ENCODE results near the gene MC1R. TPM values are rescaled to one million over a fixed set of nuclear protein-coding genes. Genes with fewer than 3 reads are reported as not detected.

Gene MC1R
- total RNA-seq, 1 experiment from 2014 or later = 3.8 TPM

DNA sequence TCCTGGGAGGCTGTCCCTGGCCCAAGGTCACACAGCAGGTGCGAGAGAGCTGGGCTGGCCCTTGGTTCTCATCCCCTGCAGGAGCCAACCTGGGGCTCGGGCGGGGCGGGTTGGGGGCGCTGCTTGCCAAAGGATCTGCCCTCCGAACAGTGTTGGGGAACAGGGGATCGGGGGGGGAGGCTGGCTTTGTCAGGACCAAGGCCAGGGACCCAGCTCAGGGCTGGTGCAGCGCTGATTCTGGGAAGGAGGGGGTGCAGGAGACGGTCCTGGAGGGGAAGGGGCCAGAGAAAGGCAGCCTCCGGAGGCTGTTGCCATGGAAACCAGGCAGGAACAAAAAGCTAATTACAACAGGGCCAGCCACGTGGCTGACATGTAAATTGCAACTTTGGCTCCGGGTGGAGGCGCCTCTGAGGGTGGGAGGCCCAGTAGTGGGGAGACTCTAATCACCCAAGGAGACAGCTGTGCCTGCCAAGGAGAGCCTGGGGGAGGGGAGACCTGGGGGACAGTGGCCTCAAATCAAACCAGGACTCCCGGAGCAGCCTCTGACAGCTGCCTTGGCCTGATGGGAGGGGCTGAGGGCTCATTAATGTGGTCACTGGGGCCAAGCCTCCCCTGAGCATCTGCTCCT, 5.7 kb downstream of the MC1R start:
- ATAC-seq (peak; percentile 32), DNase-seq (ENCODE audit: low spot score) (peak; percentile 87)
- TF ChIP-seq, protein P1, sequence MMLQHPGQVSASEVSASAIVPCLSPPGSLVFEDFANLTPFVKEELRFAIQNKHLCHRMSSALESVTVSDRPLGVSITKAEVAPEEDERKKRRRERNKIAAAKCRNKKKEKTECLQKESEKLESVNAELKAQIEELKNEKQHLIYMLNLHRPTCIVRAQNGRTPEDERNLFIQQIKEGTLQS (CRISPR knock-in tag; conservative IDR thresholded peaks at IDR 0.05) = no peak
- TF ChIP-seq, protein P2, sequence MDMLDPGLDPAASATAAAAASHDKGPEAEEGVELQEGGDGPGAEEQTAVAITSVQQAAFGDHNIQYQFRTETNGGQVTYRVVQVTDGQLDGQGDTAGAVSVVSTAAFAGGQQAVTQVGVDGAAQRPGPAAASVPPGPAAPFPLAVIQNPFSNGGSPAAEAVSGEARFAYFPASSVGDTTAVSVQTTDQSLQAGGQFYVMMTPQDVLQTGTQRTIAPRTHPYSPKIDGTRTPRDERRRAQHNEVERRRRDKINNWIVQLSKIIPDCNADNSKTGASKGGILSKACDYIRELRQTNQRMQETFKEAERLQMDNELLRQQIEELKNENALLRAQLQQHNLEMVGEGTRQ (CRISPR knock-in tag; IDR thresholded peaks at IDR 0.05) = 0 out of 2 replicates have a peak, but pooled peaks have one; percentile 54
- no peak for TF ChIP-seq CREM (CRISPR knock-in tag; IDR thresholded peaks at IDR 0.05)
- TF ChIP-seq, protein P3, sequence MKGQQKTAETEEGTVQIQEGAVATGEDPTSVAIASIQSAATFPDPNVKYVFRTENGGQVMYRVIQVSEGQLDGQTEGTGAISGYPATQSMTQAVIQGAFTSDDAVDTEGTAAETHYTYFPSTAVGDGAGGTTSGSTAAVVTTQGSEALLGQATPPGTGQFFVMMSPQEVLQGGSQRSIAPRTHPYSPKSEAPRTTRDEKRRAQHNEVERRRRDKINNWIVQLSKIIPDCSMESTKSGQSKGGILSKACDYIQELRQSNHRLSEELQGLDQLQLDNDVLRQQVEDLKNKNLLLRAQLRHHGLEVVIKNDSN (CRISPR knock-in tag; IDR thresholded peaks at IDR 0.05) = peak; percentile 54; the same call in 1 of the 2 replicates
- TF ChIP-seq NR3C1 (CRISPR knock-in tag; conservative IDR thresholded peaks at IDR 0.05; ENCODE audit: low read depth) = no peak
- TF ChIP-seq FOXK1 (CRISPR knock-in tag; IDR thresholded peaks at IDR 0.05) = peak; percentile 61
- peaks cover 4% of the 10 kb centered on the region; the same call in 1 of the 2 replicates for H3K36me3 Mint-ChIP-seq
- H3K27me3 Mint-ChIP-seq (ENCODE audit: low read depth) = peaks cover 26% of the 10 kb centered on the region
- POLR2A ChIA-PET = interaction anchor here (0.6 to 1.8 kb wide), 5 partner anchors 11 to 93 kb away, joined by 3 to 7 read pairs (median 4); partner anchors contain the start of genes DEF8 and TCF25
- no peaks in the 10 kb centered on the region for H3K9me3 Mint-ChIP-seq
- H3K27ac Mint-ChIP-seq = no peak overlapping the region
- H3K4me3 Mint-ChIP-seq = peak overlapping the region; percentile 63
- peaks cover 16% of the 10 kb centered on the region for H3K4me1 Mint-ChIP-seq
- CTCF ChIA-PET = interaction anchor here (0.6 to 5.7 kb wide), 14 partner anchors 15 to 283 kb away, joined by 3 to 70 read pairs (median 4); partner anchors contain the start of genes DBNDD1, DEF8 and TCF25

DNA sequence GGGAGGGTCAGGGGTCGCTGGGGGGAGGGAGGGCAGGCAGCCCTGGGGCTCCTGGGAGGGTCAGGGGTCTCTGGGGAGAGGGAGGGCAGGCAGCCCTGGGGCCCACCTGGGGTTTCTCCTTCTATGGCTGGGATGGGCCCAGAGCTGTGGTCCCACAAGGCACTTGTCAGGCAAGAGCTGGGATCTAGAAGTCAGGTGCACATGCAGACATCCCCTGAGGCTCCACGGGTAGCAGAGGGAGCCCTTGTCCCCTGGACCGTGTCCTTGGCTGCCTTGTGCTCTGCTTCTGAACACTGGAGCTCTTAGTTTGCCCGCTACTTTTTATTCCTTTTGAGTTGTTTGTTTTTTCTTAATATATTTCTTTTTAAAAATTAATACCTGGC, 6.3 kb downstream of the MC1R start:
- POLR2A ChIA-PET = interaction anchor here (0.7 to 1.4 kb wide), 3 partner anchors 48 to 87 kb away, joined by 3 read pairs; partner anchors contain the start of gene TCF25
- Mint-ChIP-seq H3K4me3 (peak overlapping the region; percentile 67), H3K36me3 (peaks cover 9% of the 10 kb centered on the region; the same call in 1 of the 2 replicates), H3K9me3 (no peaks in the 10 kb centered on the region), H3K27me3 (ENCODE audit: low read depth) (peaks cover 21% of the 10 kb centered on the region), H3K27ac (no peak overlapping the region), H3K4me1 (peaks cover 16% of the 10 kb centered on the region)
- no peak for TF ChIP-seq EMX1 (CRISPR knock-in tag; IDR thresholded peaks at IDR 0.05)
- TF ChIP-seq MYBL2 (CRISPR knock-in tag; IDR thresholded peaks at IDR 0.05) = no peak
- TF ChIP-seq CBFB (CRISPR knock-in tag; IDR thresholded peaks at IDR 0.05; ENCODE audit: low read depth) = no peak
- no peak for TF ChIP-seq SOX15 (CRISPR knock-in tag; IDR thresholded peaks at IDR 0.05)
- TF ChIP-seq JUN (CRISPR knock-in tag; IDR thresholded peaks at IDR 0.05) = no peak
- no peak for TF ChIP-seq ZNF232 (CRISPR knock-in tag; IDR thresholded peaks at IDR 0.05)
- TF ChIP-seq ELF4 (CRISPR knock-in tag; IDR thresholded peaks at IDR 0.05; ENCODE audit: low read depth) = no peak
- 0 out of 2 replicates have a peak, but pooled peaks have one; percentile 49 for TF ChIP-seq ZNF121 (CRISPR knock-in tag; IDR thresholded peaks at IDR 0.05)
- TF ChIP-seq, protein P4, sequence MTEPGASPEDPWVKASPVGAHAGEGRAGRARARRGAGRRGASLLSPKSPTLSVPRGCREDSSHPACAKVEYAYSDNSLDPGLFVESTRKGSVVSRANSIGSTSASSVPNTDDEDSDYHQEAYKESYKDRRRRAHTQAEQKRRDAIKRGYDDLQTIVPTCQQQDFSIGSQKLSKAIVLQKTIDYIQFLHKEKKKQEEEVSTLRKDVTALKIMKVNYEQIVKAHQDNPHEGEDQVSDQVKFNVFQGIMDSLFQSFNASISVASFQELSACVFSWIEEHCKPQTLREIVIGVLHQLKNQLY (CRISPR knock-in tag; IDR thresholded peaks at IDR 0.05) = no peak
- no peak for ATAC-seq
- CTCF ChIA-PET = interaction anchor here (1.0 to 5.7 kb wide), 12 partner anchors 15 to 283 kb away, joined by 3 to 70 read pairs (median 4); partner anchors contain the start of genes DBNDD1, DEF8 and TCF25
- no peak for DNase-seq (ENCODE audit: low spot score)

DNA sequence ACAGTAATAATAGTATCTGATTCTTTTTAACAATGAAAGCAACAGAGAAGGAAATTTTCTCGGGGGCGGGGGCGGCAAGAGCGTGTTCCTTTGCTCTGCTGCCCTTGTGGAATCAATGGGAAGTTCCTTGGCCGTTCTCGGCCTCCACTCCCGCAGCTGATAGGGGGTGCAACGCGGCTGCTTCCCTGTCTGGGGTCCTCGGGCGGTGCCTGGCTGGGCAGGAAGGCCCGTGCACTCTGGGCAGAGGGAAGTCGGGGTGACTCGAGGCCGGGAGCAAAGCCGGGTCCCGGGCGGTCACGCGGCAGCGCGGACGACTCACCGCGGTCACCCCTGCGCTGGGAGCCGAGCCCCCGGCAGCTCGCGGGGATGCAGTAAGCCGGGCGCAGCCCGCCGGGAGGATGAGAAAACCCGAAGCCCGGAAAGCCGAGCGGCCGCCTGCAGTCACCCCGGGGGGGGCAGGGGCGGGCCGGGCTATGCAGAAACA, 7.0 kb downstream of the MC1R start:
- ChIA-PET CTCF (interaction anchor here (0.5 to 5.7 kb wide), 11 partner anchors 16 to 226 kb away, joined by 3 to 70 read pairs (median 5); partner anchors contain the start of genes DBNDD1, DEF8 and TCF25), POLR2A (interaction anchor here (0.7 to 1.4 kb wide), 4 partner anchors 22 to 93 kb away, joined by 3 to 4 read pairs (median 3); partner anchors contain the start of gene TCF25)
- H3K4me1 Mint-ChIP-seq = peaks cover 15% of the 10 kb centered on the region
- no peak overlapping the region for H3K27ac Mint-ChIP-seq
- no peak for TF ChIP-seq NR1H2 (CRISPR knock-in tag; IDR thresholded peaks at IDR 0.05)
- TF ChIP-seq, protein P5, sequence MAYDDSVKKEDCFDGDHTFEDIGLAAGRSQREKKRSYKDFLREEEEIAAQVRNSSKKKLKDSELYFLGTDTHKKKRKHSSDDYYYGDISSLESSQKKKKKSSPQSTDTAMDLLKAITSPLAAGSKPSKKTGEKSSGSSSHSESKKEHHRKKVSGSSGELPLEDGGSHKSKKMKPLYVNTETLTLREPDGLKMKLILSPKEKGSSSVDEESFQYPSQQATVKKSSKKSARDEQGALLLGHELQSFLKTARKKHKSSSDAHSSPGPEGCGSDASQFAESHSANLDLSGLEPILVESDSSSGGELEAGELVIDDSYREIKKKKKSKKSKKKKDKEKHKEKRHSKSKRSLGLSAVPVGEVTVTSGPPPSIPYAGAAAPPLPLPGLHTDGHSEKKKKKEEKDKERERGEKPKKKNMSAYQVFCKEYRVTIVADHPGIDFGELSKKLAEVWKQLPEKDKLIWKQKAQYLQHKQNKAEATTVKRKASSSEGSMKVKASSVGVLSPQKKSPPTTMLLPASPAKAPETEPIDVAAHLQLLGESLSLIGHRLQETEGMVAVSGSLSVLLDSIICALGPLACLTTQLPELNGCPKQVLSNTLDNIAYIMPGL (CRISPR knock-in tag; IDR thresholded peaks at IDR 0.05) = peak; percentile 38; the same call in 1 of the 2 replicates
- TF ChIP-seq, protein P6, sequence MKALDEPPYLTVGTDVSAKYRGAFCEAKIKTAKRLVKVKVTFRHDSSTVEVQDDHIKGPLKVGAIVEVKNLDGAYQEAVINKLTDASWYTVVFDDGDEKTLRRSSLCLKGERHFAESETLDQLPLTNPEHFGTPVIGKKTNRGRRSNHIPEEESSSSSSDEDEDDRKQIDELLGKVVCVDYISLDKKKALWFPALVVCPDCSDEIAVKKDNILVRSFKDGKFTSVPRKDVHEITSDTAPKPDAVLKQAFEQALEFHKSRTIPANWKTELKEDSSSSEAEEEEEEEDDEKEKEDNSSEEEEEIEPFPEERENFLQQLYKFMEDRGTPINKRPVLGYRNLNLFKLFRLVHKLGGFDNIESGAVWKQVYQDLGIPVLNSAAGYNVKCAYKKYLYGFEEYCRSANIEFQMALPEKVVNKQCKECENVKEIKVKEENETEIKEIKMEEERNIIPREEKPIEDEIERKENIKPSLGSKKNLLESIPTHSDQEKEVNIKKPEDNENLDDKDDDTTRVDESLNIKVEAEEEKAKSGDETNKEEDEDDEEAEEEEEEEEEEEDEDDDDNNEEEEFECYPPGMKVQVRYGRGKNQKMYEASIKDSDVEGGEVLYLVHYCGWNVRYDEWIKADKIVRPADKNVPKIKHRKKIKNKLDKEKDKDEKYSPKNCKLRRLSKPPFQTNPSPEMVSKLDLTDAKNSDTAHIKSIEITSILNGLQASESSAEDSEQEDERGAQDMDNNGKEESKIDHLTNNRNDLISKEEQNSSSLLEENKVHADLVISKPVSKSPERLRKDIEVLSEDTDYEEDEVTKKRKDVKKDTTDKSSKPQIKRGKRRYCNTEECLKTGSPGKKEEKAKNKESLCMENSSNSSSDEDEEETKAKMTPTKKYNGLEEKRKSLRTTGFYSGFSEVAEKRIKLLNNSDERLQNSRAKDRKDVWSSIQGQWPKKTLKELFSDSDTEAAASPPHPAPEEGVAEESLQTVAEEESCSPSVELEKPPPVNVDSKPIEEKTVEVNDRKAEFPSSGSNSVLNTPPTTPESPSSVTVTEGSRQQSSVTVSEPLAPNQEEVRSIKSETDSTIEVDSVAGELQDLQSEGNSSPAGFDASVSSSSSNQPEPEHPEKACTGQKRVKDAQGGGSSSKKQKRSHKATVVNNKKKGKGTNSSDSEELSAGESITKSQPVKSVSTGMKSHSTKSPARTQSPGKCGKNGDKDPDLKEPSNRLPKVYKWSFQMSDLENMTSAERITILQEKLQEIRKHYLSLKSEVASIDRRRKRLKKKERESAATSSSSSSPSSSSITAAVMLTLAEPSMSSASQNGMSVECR (CRISPR knock-in tag; IDR thresholded peaks at IDR 0.05; ENCODE audit: borderline replicate concordance) = peak; percentile 65; the same call in 1 of the 2 replicates
- TF ChIP-seq MYBL2 (CRISPR knock-in tag; IDR thresholded peaks at IDR 0.05) = peak; percentile 9; the same call in 1 of the 2 replicates
- ATAC-seq (no peak), DNase-seq (ENCODE audit: low spot score) (peak; percentile 53)
- peaks cover 15% of the 10 kb centered on the region for H3K27me3 Mint-ChIP-seq (ENCODE audit: low read depth)
- peaks cover 11% of the 10 kb centered on the region; the same call in 1 of the 2 replicates for H3K36me3 Mint-ChIP-seq
- H3K9me3 Mint-ChIP-seq = no peaks in the 10 kb centered on the region
- peak overlapping the region; percentile 67 for H3K4me3 Mint-ChIP-seq

Measured in WTC11 (cell line).